GM19397 (cell line): ENCODE results near the gene GOLGA8B.
"Not testable (repeated sequence)": the region's sequence is repeated elsewhere in the genome, so short reads cannot be mapped to it uniquely, and the experiment has no call there.

ENCODE experiments used
- ATAC-seq: cut with Tn5 transposase; IDR thresholded peaks from one replicate; pipeline ENCODE4 v1.9.1; 2021; ENCODE audit warnings: mild to moderate bottlenecking, moderate library complexity; ENCODE audit not compliant: unreplicated experiment

The GOLGA8B gene

GRCh38 chr15:34598799-34599585 is 15.5 kb upstream of the GOLGA8B start:
- ATAC-seq: no peak

GRCh38 chr15:34597316-34597715 is 13.9 kb upstream of the GOLGA8B start:
- no peak for ATAC-seq

GRCh38 chr15:34594361-34594760 is 10.9 kb upstream of the GOLGA8B start:
- ATAC-seq: no peak

DNA sequence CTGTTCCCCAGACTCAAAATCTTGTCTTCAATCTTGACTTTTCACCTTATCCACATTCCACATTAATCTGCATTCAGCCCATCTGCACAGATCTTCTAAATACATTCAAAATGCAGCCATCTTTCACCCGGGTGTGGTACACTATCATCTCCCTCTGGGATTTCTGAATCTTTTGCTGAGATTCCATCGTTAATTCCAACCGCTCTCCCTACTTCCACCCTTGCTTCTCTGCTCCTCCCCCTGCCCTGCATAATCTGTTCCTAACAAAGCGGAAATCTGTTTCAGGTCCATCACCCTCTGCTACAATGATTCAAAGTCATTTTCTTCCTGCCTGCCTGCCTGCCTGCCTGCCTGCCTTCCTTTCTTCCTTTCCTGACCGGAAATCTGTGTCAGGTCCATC is 7.9 kb upstream of the GOLGA8B start:
- ATAC-seq: no peak

- no peak for ATAC-seq
Measured at GRCh38 chr15:34588046-34588674, 4.7 kb upstream of the GOLGA8B start.

GRCh38 chr15:34585966-34586365 is 2.5 kb upstream of the GOLGA8B start:
- ATAC-seq: not testable (repeated sequence)

- ATAC-seq: no peak
Measured at GRCh38 chr15:34584996-34585395, 1.5 kb upstream of the GOLGA8B start.

GRCh38 chr15:34584330-34584668 is 848 bp upstream of the GOLGA8B start:
- ATAC-seq: no peak

- ATAC-seq: peak; percentile 50
Measured at GRCh38 chr15:34582461-34583371, 735 bp downstream of the GOLGA8B start.

DNA sequence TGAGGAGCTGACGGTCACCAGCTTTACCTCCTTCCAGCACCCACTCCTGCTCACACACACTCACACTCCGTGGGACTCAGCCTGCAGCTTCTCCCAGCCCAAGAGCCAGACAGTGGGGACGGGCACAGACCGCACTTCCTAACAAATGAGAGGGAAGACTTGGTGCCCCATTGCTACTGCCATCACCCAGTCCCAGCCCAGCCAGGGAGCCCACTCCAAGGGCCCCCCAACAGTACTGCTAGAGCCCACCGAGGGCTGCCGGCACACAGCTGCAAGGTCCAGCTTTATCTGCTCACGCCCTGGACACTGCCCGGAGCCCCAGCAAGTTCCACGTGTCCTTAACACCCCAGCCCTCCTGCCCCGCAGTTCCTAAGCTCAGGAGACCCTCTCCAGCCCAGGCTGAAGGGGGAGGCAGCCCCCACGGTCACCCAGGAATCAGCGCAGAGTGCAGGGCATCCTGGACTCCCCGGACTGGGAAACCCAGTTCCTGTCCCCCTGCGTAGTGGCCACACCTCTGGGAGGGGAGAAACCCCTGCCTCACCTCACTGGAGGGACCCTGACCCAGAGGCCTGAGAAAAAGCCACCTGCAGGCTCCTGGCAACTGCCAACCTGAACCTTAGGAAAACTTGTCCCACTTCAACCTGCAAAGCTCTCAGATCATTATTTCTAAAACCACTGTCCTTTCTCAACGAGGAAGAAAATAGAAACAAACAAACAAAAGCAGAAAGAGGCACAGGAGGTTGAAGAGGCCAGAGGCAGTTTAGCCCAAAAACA is 1.6 kb downstream of the GOLGA8B start:
- not testable (repeated sequence) for ATAC-seq

DNA sequence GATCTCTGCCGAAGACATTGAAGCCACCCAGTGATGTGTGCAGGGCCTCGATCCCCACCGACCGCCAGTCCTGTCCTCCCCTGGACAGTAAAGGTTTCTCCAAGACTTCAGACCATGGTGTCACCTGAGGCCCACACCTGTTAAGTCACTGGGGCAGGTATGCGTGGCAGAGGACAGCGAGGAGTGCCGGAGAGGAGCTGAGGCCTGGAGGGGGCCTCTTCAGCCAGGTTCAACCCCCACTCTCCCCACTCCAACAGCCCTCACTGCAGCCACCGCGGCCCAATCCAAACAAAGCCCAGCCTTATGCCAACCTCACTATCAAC is 2.4 kb downstream of the GOLGA8B start:
- no peak for ATAC-seq

- not testable (repeated sequence) for ATAC-seq
Measured at GRCh38 chr15:34580251-34581042, 3.0 kb downstream of the GOLGA8B start.

GRCh38 chr15:34578283-34578674 is 5.2 kb downstream of the GOLGA8B start:
- ATAC-seq: no peak

DNA sequence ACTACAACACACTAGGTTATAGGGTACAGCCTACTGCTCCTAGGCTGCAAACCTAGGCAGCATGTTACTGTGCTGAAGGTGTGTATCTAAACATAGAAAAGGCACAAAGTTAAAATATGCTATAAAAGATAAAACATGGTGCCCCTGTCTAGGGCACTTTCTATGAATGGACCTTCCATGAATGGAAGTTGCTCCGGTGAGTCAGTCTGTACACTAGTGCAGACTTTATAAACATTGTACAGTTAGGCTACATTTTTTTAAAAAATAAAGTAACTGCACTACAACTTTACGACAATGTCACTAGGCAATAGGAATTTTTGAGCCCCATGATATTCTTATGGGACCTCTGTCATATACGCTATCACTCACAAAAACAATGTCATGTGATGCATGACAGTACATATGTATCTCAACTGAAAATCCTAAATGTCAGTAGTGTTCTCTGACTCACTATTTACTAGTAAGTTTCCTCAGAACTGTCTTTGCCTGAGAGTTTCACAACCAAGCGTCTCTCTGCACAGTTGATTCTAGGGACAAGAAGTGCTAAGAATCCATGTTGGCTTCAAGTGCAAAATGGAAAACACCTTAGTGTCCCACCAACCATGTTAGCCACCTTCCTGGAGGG is 5.7 kb downstream of the GOLGA8B start:
- ATAC-seq: not testable (repeated sequence)

GRCh38 chr15:34575035-34575434 is 8.4 kb downstream of the GOLGA8B start:
- not testable (repeated sequence) for ATAC-seq

- ATAC-seq: peak; percentile 40
Measured at GRCh38 chr15:34572921-34573320, 10.5 kb downstream of the GOLGA8B start.

DNA sequence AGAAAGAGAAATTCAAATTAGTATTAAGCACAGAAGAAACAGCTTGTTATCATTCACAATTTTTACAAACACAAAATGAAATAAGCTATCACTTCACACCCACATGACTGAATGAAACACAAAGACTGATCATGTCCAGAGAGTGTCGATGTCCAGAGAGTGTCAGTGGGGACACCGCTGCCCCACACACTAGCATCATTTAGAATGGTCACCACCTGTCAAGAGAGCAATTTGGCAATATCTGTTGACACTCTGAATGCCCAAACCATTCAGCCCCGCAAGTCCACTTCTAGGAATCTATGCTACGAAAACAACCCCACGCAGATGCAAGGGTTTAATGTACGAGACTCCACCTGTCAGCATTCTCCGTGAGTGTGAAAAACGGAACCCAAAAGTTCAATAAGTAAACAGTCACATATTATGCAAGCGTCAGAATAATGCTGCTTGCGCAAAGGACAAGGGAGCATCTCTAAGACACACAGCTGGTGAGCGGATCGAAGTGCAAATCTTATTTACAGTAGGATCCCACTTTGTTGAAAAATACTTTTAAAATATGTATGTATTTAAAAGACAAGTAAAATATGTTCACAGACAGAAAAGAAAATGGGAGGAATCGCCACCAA is 11.3 kb downstream of the GOLGA8B start:
- not testable (repeated sequence) for ATAC-seq

GRCh38 chr15:34569670-34570396 is 13.6 kb downstream of the GOLGA8B start:
- not testable (repeated sequence) for ATAC-seq
